ENCODE measurements around the gene PLEKHM2.

The PLEKHM2 gene

GRCh38 chr1:15668089-15668754 is 15.9 kb upstream of the PLEKHM2 start:
- no peak for TF ChIP-seq POLR2A (IDR thresholded peaks at IDR 0.05; ENCODE audit: low read depth, low read length)
- FAIRE-seq (no peak), DNase-seq (ENCODE audit: insufficient read length, low spot score) (no peak)

- no peak for FAIRE-seq
- no peak for DNase-seq (ENCODE audit: insufficient read length, low spot score)
- no peak for TF ChIP-seq POLR2A (IDR thresholded peaks at IDR 0.05; ENCODE audit: low read depth, low read length)
Measured at GRCh38 chr1:15669074-15669473, 15.0 kb upstream of the PLEKHM2 start.

GRCh38 chr1:15669864-15670263 is 14.3 kb upstream of the PLEKHM2 start:
- DNase-seq (ENCODE audit: insufficient read length, low spot score) (no peak), FAIRE-seq (no peak)
- TF ChIP-seq POLR2A (IDR thresholded peaks at IDR 0.05; ENCODE audit: low read depth, low read length) = no peak

GRCh38 chr1:15671430-15671829 is 12.7 kb upstream of the PLEKHM2 start:
- TF ChIP-seq POLR2A (IDR thresholded peaks at IDR 0.05; ENCODE audit: low read depth, low read length) = no peak
- FAIRE-seq (no peak), DNase-seq (ENCODE audit: insufficient read length, low spot score) (no peak)

GRCh38 chr1:15674386-15675159 is 9.5 kb upstream of the PLEKHM2 start:
- no peak for FAIRE-seq
- no peak for DNase-seq (ENCODE audit: insufficient read length, low spot score)
- TF ChIP-seq POLR2A (IDR thresholded peaks at IDR 0.05; ENCODE audit: low read depth, low read length) = no peak

- FAIRE-seq (no peak), DNase-seq (ENCODE audit: insufficient read length, low spot score) (no peak)
- TF ChIP-seq POLR2A (IDR thresholded peaks at IDR 0.05; ENCODE audit: low read depth, low read length) = no peak
Measured at GRCh38 chr1:15676010-15676409, 8.1 kb upstream of the PLEKHM2 start.

- DNase-seq (ENCODE audit: insufficient read length, low spot score) (no peak), FAIRE-seq (no peak)
Measured at GRCh38 chr1:15676688-15677661, 7.1 kb upstream of the PLEKHM2 start.

GRCh38 chr1:15678578-15678977 is 5.5 kb upstream of the PLEKHM2 start:
- no peak for DNase-seq (ENCODE audit: insufficient read length, low spot score)
- TF ChIP-seq POLR2A (IDR thresholded peaks at IDR 0.05; ENCODE audit: low read depth, low read length) = no peak
- no peak for FAIRE-seq

More at GRCh38 chr1:15676688-15677661, 7.1 kb upstream of the PLEKHM2 start:
- TF ChIP-seq POLR2A (IDR thresholded peaks at IDR 0.05; ENCODE audit: low read depth, low read length) = no peak

GRCh38 chr1:15680131-15680530 is 4.0 kb upstream of the PLEKHM2 start:
- peak; percentile 81 for FAIRE-seq
- no peak for TF ChIP-seq POLR2A (IDR thresholded peaks at IDR 0.05; ENCODE audit: low read depth, low read length)
- peak; percentile 56 for DNase-seq (ENCODE audit: insufficient read length, low spot score)

GRCh38 chr1:15680561-15681348 is 3.4 kb upstream of the PLEKHM2 start:
- peak; percentile 54 for DNase-seq (ENCODE audit: insufficient read length, low spot score)
- no peak for TF ChIP-seq POLR2A (IDR thresholded peaks at IDR 0.05; ENCODE audit: low read depth, low read length)
- no peak for FAIRE-seq

GRCh38 chr1:15681349-15682292 is 2.5 kb upstream of the PLEKHM2 start:
- TF ChIP-seq POLR2A (IDR thresholded peaks at IDR 0.05; ENCODE audit: low read depth, low read length) = no peak
- FAIRE-seq (no peak), DNase-seq (ENCODE audit: insufficient read length, low spot score) (no peak)

- DNase-seq (ENCODE audit: insufficient read length, low spot score) (no peak), FAIRE-seq (no peak)
- no peak for TF ChIP-seq POLR2A (IDR thresholded peaks at IDR 0.05; ENCODE audit: low read depth, low read length)
Measured at GRCh38 chr1:15682936-15683341, 1.2 kb upstream of the PLEKHM2 start.
